GM23338 (cell line): Measurements from ENCODE around the gene HACD3. TPM values are rescaled to one million over a fixed set of nuclear protein-coding genes. Genes with fewer than 3 reads are reported as not detected.
A peak's percentile ranks its signal among the peaks of the same experiment; 100 is the strongest.

Source experiments
- ATAC-seq: fragments of 200-7000 bp; cut with Tn5 transposase; 3 replicates; pipeline ENCODE4 v1.9.1; 2020
- DNase-seq: peaks from one replicate; pipeline ENCODE4 v3.0.0-alpha.2; 2015; ENCODE audit warnings: low spot score
- H2AFZ ChIP-seq: fragments of 200-600 bp; sonication (generic); 2 replicates; pipeline ENCODE4 v1.8.0; 2016; ENCODE audit warnings: antibody characterized with exemption, mild to moderate bottlenecking, moderate library complexity
- H3F3A ChIP-seq: fragments of 200-600 bp; sonication (generic); replicated peaks from 2 replicates; pipeline ENCODE4 v1.8.0; 2017; ENCODE audit warnings: antibody characterized with exemption, mixed run types, low read depth
- H3K27ac ChIP-seq: fragments of 200-600 bp; sonication (generic); 2 replicates; pipeline ENCODE4 v1.6.1; 2016; ENCODE audit warnings: low read depth
- H3K27me3 ChIP-seq: fragments of 200-600 bp; sonication (generic); 2 replicates; pipeline ENCODE4 v1.8.0; 2016; ENCODE audit warnings: mild to moderate bottlenecking, mixed run types, moderate library complexity; ENCODE audit not compliant: insufficient read depth
- H3K36me3 ChIP-seq: fragments of 200-600 bp; sonication (generic); 2 replicates; pipeline ENCODE4 v1.8.0; 2016; ENCODE audit warnings: mild to moderate bottlenecking; ENCODE audit not compliant: insufficient read depth
- H3K4me1 ChIP-seq: fragments of 200-600 bp; sonication (generic); 2 replicates; pipeline ENCODE4 v1.8.0; 2016; ENCODE audit warnings: mild to moderate bottlenecking, moderate library complexity; ENCODE audit not compliant: insufficient read depth
- H3K4me2 ChIP-seq: fragments of 200-600 bp; sonication (generic); 2 replicates; pipeline ENCODE4 v1.7.1; 2017; ENCODE audit warnings: mixed run types
- H3K4me3 ChIP-seq: fragments of 200-600 bp; sonication (generic); 2 replicates; pipeline ENCODE4 v1.6.1; 2016; ENCODE audit warnings: mixed run types
- H3K79me2 ChIP-seq: fragments of 200-600 bp; sonication (generic); replicated peaks from 2 replicates; pipeline ENCODE4 v1.8.0; 2017; ENCODE audit warnings: mild to moderate bottlenecking; ENCODE audit not compliant: insufficient read depth
- H3K9me2 ChIP-seq: fragments of 200-600 bp; sonication (generic); 2 replicates; pipeline ENCODE4 v1.8.0; 2017; ENCODE audit not compliant: insufficient read depth
- H4K20me1 ChIP-seq: fragments of 200-600 bp; sonication (generic); replicated peaks from 2 replicates; pipeline ENCODE4 v1.8.0; 2017; ENCODE audit warnings: mild to moderate bottlenecking; ENCODE audit not compliant: insufficient read depth
- H3K27ac Mint-ChIP-seq: 2 replicates; pipeline ENCODE4 v1.8.0; 2020; ENCODE audit warnings: inconsistent platforms, mild to moderate bottlenecking, moderate library complexity, mixed read lengths
- H3K27me3 Mint-ChIP-seq: 3 replicates; pipeline ENCODE4 v1.8.0; 2022; ENCODE audit warnings: low read depth, mild to moderate bottlenecking, moderate library complexity, mixed read lengths, inconsistent platforms; ENCODE audit not compliant: insufficient read depth, poor library complexity
- H3K36me3 Mint-ChIP-seq: 3 replicates; pipeline ENCODE4 v1.8.0; 2021; ENCODE audit warnings: low read depth, mild to moderate bottlenecking, inconsistent platforms, moderate library complexity, mixed read lengths
- H3K4me1 Mint-ChIP-seq: 3 replicates; pipeline ENCODE4 v1.8.0; 2020; ENCODE audit warnings: mild to moderate bottlenecking, inconsistent platforms, mixed read lengths
- H3K4me3 Mint-ChIP-seq: 3 replicates; pipeline ENCODE4 v1.8.0; 2021; ENCODE audit warnings: moderate library complexity, mild to moderate bottlenecking, inconsistent platforms, mixed read lengths
- H3K9me3 Mint-ChIP-seq: 3 replicates; pipeline ENCODE4 v1.8.0; 2020; ENCODE audit warnings: moderate library complexity, mild to moderate bottlenecking, inconsistent platforms, mixed read lengths
- CREB1 ChIP-seq: fragments of 250-450 bp; sonication (Bioruptor Pico); IDR thresholded peaks from 2 replicates; pipeline ENCODE4 v1.5.0; 2020; ENCODE audit warnings: low read depth, mild to moderate bottlenecking, moderate library complexity
- EZH2 ChIP-seq: fragments of 200-600 bp; sonication (generic); IDR thresholded peaks from one replicate; pipeline ENCODE4 v1.8.0; 2017; ENCODE audit warnings: antibody characterized with exemption, mild to moderate bottlenecking, low read depth; ENCODE audit not compliant: unreplicated experiment
- JUNB ChIP-seq: IDR thresholded peaks from one replicate; pipeline ENCODE4 v1.6.1; 2016; ENCODE audit warnings: antibody characterized with exemption; ENCODE audit not compliant: unreplicated experiment
- NANOG ChIP-seq: IDR thresholded peaks from 2 replicates; pipeline ENCODE4 v1.6.1; 2016; ENCODE audit warnings: antibody characterized with exemption, borderline replicate concordance
- POLR2AphosphoS5 ChIP-seq: IDR thresholded peaks from 2 replicates; pipeline ENCODE4 v1.6.1; 2016; ENCODE audit warnings: antibody characterized with exemption, low read depth
- ZNF114 ChIP-seq: fragments of 250-450 bp; sonication (Bioruptor Pico); IDR thresholded peaks from 2 replicates; pipeline ENCODE4 v1.5.0; 2020; ENCODE audit warnings: mild to moderate bottlenecking, moderate library complexity
- ZNF331 ChIP-seq: fragments of 250-450 bp; sonication (Bioruptor Pico); IDR thresholded peaks from 2 replicates; pipeline ENCODE4 v1.5.0; 2020; ENCODE audit warnings: low read depth, mild to moderate bottlenecking, moderate library complexity
- polyA plus RNA-seq: library from polyadenylated mRNA; unstranded; fragments of >200 nt; fragmentation: Nextera tagmentation; extraction: Ambion mirVana; gene quantifications from 2 replicates; pipeline ENCODE4 v1.2.1, GENCODE V29; 2016
- total RNA-seq: library from RNA; depleted of rRNA; stranded (reverse); fragments of >200 nt; shearing (Covaris generic); gene quantifications from 2 replicates; pipeline ENCODE4 v1.2.3, GENCODE V29; 2014
- TF ChIP-seq, protein P1 (sequence below), 2 experiments: fragments of 200-600 bp in 1 of 2; sonication (generic) in 1 of 2; conservative IDR thresholded peaks; 2 replicates each; pipeline versions ENCODE4 v1.5.1 to v1.6.1; 2016 to 2017; ENCODE audit warnings: antibody characterized with exemption in 2 of 2, low read depth in 2 of 2, mild to moderate bottlenecking in 2 of 2, moderate library complexity in 1 of 2
- TF ChIP-seq, protein P2 (sequence below): IDR thresholded peaks from 2 replicates; pipeline ENCODE4 v1.6.1; 2016; ENCODE audit warnings: antibody characterized with exemption

Gene HACD3
- total and polyA plus RNA-seq, 2 experiments from 2014 or later = 123 to 131 TPM

DNA sequence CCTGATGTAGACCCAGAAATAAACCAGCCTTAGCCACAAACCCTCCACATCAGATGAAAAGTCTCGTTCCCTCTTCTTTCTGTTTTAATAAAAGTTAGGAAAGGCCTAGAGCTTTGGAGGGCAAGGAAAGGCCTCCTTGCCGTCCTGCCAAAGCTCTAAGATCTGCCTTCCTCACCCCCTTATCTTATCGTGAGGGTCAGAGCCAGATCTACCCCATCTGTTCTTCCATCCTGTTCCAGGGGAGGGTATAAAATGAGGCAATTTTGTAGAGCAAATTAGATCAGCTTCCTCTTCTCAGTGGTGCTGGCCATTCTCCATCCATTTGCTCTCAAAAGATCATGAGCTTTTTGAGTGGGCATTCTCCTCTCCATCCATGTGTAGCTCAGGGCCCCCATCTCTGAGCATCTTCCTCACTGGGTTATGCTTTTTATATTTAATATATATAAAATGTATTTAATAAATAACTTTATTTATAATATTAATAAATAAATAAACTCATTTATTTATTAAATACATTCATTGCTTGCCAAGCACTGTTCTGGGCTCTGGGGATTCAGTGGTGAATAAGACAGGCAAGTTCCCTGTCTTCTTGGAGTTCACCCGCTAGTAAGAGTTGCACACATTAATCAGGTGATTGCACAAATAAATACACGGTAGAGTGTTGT lies 89.5 kb downstream of the HACD3 start:
- no peak overlapping the region for H2AFZ ChIP-seq
- H3K4me3 ChIP-seq = no peak overlapping the region
- H3K4me2 ChIP-seq = no peak overlapping the region
- H3K27ac ChIP-seq = no peak overlapping the region
- H3K36me3 Mint-ChIP-seq = peaks cover 2% of the 10 kb centered on the region
- ATAC-seq (no peak), DNase-seq (no peak)
- H3K27me3 ChIP-seq = no peaks in the 10 kb centered on the region
- no peaks in the 10 kb centered on the region for H3K27me3 Mint-ChIP-seq
- H3K79me2 ChIP-seq = no peaks in the 10 kb centered on the region
- H3K4me1 ChIP-seq = 0 out of 2 replicates have a peak, but pooled peaks cover 5% of the 10 kb centered on the region
- no peak overlapping the region for H3K27ac Mint-ChIP-seq
- H3K4me3 Mint-ChIP-seq = no peak overlapping the region
- peaks cover 14% of the 10 kb centered on the region for H3K4me1 Mint-ChIP-seq
- no peaks in the 10 kb centered on the region for H3K9me2 ChIP-seq
- H3F3A ChIP-seq = no peaks in the 10 kb centered on the region
- TF ChIP-seq EZH2 = no peak
- TF ChIP-seq ZNF114 (CRISPR knock-in tag) = no peak
- no peaks in the 10 kb centered on the region for H3K36me3 ChIP-seq
- no peaks in the 10 kb centered on the region for H4K20me1 ChIP-seq
- no peaks in the 10 kb centered on the region for H3K9me3 Mint-ChIP-seq

DNA sequence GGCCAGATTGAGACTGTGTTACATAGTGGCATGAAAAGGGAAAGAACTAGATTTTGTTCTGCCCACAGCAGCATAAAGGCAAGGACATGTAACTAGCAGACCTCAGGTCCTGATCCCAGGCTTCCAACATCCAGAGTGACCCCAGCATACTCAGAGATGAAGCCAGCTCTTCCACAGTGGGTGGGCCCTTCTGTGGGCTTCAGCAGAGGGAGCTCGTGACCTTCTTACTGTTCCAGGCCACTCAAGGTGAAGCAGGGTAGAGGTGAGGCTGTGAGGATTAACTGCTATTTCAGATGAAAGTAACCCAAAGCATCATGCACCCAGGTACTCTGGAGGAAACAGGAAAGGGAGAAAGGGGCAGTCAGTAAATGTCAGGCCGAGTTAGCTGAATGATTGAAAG lies 90.6 kb downstream of the HACD3 start:
- Histone ChIP-seq H3K9me2 (0 out of 2 replicates have a peak, but pooled peaks cover 3% of the 10 kb centered on the region), H3F3A (no peaks in the 10 kb centered on the region), H3K27me3 (no peaks in the 10 kb centered on the region), H3K4me2 (no peak overlapping the region), H3K27ac (no peak overlapping the region), H3K36me3 (no peaks in the 10 kb centered on the region), H4K20me1 (no peaks in the 10 kb centered on the region), H3K4me3 (no peak overlapping the region), H3K79me2 (no peaks in the 10 kb centered on the region), H2AFZ (no peak overlapping the region), H3K4me1 (0 out of 2 replicates have a peak, but pooled peaks cover 5% of the 10 kb centered on the region)
- Mint-ChIP-seq H3K27ac (no peak overlapping the region), H3K9me3 (no peaks in the 10 kb centered on the region), H3K27me3 (no peaks in the 10 kb centered on the region), H3K4me1 (peaks cover 14% of the 10 kb centered on the region), H3K36me3 (peaks cover 2% of the 10 kb centered on the region), H3K4me3 (no peak overlapping the region)
- ATAC-seq (no peak; the same call in 2 of the 3 replicates), DNase-seq (no peak)
- TF ChIP-seq ZNF331 = no peak
- TF ChIP-seq, protein P1, sequence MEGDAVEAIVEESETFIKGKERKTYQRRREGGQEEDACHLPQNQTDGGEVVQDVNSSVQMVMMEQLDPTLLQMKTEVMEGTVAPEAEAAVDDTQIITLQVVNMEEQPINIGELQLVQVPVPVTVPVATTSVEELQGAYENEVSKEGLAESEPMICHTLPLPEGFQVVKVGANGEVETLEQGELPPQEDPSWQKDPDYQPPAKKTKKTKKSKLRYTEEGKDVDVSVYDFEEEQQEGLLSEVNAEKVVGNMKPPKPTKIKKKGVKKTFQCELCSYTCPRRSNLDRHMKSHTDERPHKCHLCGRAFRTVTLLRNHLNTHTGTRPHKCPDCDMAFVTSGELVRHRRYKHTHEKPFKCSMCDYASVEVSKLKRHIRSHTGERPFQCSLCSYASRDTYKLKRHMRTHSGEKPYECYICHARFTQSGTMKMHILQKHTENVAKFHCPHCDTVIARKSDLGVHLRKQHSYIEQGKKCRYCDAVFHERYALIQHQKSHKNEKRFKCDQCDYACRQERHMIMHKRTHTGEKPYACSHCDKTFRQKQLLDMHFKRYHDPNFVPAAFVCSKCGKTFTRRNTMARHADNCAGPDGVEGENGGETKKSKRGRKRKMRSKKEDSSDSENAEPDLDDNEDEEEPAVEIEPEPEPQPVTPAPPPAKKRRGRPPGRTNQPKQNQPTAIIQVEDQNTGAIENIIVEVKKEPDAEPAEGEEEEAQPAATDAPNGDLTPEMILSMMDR (conservative IDR thresholded peaks at IDR 0.05; ENCODE audit: low read depth in 2 of 2) = 0 out of 4 replicates have a peak, but pooled peaks of 1 of the 2 experiments have one; percentile 21

DNA sequence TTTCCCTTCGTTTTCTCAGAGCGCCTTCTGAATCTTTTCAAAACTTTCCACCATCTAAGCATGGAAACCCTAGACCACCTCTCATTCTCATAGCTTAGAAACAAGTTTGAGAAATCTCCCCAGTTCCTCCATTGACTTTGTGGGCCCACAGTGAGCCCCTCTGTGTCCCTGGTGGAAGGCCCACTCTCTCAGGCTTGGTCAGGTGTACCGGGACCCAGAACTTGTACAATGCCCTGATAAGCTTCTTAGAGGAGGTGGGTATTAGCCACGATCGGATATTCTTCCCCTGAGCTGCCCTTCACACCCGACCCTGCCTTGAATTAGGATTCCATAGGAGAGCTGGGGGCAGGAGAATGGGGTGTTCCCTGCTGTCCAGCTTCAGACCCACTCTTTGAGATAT lies 91.4 kb downstream of the HACD3 start, which contains the start of gene SLC24A1:
SLC24A1 (plus strand) TSS at position 301 of the 400 bp plus-strand sequence. CDS start 2,143 bp downstream, outside the sequence.
- H3K36me3 Mint-ChIP-seq = no peaks in the 10 kb centered on the region; the same call in 2 of the 3 replicates
- no peak within 1 kb of the TSS for H3K27ac Mint-ChIP-seq
- no peaks in the 10 kb centered on the region for H3K9me3 Mint-ChIP-seq
- Histone ChIP-seq H3K79me2 (no peaks in the 10 kb centered on the region), H3K36me3 (no peaks in the 10 kb centered on the region), H3K27me3 (no peaks in the 10 kb centered on the region), H3K4me1 (0 out of 2 replicates have a peak, but pooled peaks cover 5% of the 10 kb centered on the region), H3F3A (no peaks in the 10 kb centered on the region), H3K4me2 (no peak within 1 kb of the TSS), H3K27ac (no peak within 1 kb of the TSS), H4K20me1 (no peaks in the 10 kb centered on the region), H2AFZ (no peak within 1 kb of the TSS), H3K9me2 (peaks cover 11% of the 10 kb centered on the region; the same call in 1 of the 2 replicates), H3K4me3 (no peak within 1 kb of the TSS)
- peaks cover 14% of the 10 kb centered on the region for H3K4me1 Mint-ChIP-seq
- H3K27me3 Mint-ChIP-seq = no peaks in the 10 kb centered on the region
- no peak for DNase-seq
- no peak within 1 kb of the TSS for H3K4me3 Mint-ChIP-seq
- ATAC-seq = no peak
- TF ChIP-seq, protein P2, sequence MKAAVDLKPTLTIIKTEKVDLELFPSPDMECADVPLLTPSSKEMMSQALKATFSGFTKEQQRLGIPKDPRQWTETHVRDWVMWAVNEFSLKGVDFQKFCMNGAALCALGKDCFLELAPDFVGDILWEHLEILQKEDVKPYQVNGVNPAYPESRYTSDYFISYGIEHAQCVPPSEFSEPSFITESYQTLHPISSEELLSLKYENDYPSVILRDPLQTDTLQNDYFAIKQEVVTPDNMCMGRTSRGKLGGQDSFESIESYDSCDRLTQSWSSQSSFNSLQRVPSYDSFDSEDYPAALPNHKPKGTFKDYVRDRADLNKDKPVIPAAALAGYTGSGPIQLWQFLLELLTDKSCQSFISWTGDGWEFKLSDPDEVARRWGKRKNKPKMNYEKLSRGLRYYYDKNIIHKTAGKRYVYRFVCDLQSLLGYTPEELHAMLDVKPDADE = no peak
- no peak for TF ChIP-seq POLR2AphosphoS5
- TF ChIP-seq NANOG = no peak
- TF ChIP-seq CREB1 (CRISPR knock-in tag) = no peak
- TF ChIP-seq, protein P1 (conservative IDR thresholded peaks at IDR 0.05; ENCODE audit: low read depth in 2 of 2) = no peak
- no peak for TF ChIP-seq EZH2
- no peak for TF ChIP-seq ZNF331
- TF ChIP-seq ZNF114 (CRISPR knock-in tag) = no peak
- no peak for TF ChIP-seq JUNB
